Measurements from ENCODE around the gene EXOSC5.

GRCh38 chr19:41341669-41342490 is 55.3 kb downstream of the EXOSC5 start:
- TF ChIP-seq PAX5 (IDR thresholded peaks at IDR 0.05; ENCODE audit: insufficient read depth, low read length, severe bottlenecking): no peak
- no peak for TF ChIP-seq POLR2A (IDR thresholded peaks at IDR 0.05; ENCODE audit: low read depth, low read length)
- TF ChIP-seq POLR2AphosphoS5 (IDR thresholded peaks at IDR 0.05; ENCODE audit: low read depth, low read length): no peak
- TF ChIP-seq TAF1 (IDR thresholded peaks at IDR 0.05; ENCODE audit: low read depth, low read length): no peak
- TF ChIP-seq SPI1 (IDR thresholded peaks at IDR 0.05; ENCODE audit: low read depth, low read length): no peak

Data from GM12891 (cell line).